Hematopoietic multipotent progenitor cell (in vitro differentiated cells): ENCODE measurements around the gene GLG1. TPM values are rescaled to one million over a fixed set of nuclear protein-coding genes. Genes with fewer than 3 reads are reported as not detected.
"Not testable (repeated sequence)": the region's sequence is repeated elsewhere in the genome, so short reads cannot be mapped to it uniquely, and the experiment has no call there.

Source experiments
- DNase-seq, 3 donors: peaks; one replicate each; pipeline ENCODE4 v3.0.0-alpha.2; 2011 to 2015; ENCODE audit warnings: low read depth in 2 of 3, low spot score in 2 of 3
- small RNA-seq: library from RNA; depleted of rRNA; stranded (forward); fragments of <200 nt; gene quantifications from one replicate; pipeline ENCODE3, GENCODE V24; 2012
- total RNA-seq: library from RNA; depleted of rRNA; stranded (reverse); fragments of >200 nt; gene quantifications from one replicate; pipeline ENCODE4 v1.2.3, GENCODE V29; 2012

Gene GLG1
- total RNA-seq, 1 donor, result 32.9 TPM

DNA sequence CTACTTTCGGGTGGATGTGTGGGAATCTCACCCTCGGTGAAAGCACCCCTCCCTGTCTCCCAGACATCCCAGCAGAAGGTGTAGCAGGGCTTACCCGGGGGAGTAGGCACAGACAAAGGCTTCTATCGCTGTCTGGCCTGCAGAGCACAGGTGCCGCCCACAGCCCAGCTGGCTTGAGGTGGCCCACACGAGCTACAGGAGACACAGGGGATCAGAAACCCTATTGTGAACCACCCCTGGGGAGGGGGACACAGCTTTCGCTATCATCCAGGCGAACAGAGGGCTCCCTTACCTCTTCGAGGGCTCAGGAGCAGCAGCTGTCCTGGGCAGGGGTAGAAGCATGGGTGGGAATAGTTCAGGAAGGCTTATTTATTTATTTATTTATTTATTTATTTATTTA lies 193.4 kb downstream of the GLG1 start:
- not testable (repeated sequence) for DNase-seq

DNA sequence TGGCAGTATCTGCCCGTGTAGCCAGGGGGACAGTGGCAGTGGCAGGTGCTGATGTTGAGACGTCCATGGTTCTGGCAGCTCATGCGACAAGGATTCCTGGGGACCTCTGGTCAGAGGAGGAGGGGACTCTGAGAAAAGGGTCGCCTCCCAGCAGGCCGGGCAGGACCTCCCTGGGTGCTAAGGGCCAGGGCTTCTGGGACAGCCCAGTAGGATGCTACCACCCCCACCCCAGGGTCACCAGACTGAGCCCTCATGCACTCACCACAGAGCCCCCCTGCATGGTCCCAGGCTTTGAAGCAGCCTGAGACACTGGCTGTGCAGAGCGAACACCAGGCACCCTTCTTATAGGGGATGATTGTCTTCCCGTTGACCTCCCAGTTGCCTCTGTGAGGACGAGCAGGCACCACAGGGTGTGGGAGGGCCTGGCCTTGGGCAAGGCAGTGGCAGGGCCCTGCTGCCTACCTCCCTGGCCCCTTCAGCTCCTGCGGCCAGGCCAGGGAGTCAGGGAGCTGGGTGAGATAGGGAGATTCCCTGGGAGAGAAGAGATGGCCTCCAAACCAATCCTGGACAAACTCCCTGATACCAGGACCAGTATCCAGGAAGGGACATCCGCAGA lies 194.0 kb downstream of the GLG1 start:
- not testable (repeated sequence) for DNase-seq

DNA sequence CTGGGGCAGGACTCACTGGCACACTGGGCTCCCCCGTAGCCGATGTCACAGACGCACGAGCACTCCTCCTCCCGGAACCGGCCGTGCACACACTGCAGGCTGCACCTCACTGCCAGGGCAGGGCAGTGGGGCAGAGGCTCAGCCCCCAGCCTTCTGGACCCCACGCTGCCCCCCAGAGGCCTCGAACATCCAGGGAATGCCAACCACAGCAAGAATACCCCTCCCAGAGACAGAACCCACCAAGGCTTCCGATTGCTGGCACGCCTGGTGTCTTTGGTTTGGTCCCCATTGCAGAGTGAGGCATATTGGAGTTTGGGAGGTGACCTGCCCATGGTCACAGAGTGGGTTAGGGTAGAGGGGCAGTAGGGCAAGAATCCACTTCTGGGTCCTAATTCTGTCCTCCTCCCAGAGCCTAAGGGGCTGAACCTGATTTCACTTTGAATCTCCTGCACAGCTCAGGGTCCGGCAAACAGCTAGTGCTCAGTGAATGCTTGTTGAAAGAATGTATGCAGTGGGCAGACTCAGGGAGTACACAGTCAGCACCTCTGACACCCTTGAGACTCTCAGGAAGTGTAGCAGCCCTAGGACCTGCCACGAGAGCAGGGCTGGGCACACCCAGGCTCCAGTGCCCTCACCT lies 194.7 kb downstream of the GLG1 start:
- DNase-seq, result not testable (repeated sequence)

DNA sequence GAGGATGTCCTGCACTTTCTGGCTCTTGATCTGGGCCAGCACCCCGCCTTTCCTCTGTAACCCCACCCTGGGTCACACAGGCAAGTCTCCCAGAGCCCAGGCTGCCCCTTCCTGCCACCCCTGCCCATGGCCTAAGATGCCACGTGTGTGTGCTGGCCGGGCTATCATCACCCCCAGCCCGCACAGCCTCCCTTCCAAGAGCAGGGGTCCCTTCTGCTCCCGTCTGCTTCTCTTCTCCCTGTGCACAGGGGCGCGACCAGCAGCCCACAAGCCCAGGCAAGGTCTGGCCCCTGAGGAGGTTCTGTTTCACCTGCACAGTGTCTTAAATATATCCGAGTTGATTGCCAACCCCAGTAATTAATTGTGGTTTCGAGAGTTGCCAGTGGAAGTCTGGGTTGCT lies 195.9 kb downstream of the GLG1 start:
- DNase-seq, result not testable (repeated sequence)

DNA sequence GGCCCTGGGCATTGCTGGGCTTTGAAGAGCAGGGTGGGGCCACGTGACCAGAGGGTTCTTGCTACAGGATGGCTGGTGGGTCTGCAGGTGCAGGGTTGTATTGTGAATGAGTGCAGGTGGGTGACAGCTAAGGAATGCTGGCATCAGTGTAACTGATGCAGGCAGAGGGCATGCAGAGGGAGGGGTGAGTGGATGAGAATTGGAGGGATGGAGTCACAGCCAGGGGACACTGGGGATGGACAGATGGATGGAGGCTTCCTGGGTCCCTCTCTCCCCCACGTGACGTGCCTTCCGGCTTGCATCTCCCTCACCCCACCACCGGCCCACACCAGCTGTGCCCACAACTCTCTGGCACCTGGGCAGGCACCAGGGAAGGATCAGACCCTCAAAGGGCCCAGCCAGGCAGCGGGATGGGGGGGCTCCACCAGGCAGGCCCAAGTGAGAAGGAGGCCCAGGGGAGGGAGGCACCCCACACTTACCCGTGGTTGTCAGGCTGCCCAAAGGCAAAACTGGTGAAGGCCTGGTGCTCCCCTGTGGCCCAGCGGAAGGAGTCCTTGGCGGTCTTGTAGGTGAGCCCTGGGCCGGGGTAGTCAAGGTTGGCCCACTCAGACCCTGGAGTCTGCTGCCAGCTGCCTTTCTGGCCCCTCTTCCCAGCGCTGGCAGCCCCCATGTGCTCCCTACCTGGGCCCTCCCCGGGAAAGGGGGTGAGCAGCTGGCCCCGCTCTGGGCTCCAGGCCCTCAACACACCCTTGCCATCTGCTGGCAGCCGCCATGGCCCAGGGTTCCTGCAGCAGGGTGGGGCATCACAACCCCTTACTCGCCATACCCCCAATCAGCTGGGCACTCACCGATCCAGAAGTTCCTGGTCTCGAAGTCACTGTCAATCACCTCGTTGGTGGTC lies 196.6 kb downstream of the GLG1 start:
- not testable (repeated sequence) for DNase-seq

DNA sequence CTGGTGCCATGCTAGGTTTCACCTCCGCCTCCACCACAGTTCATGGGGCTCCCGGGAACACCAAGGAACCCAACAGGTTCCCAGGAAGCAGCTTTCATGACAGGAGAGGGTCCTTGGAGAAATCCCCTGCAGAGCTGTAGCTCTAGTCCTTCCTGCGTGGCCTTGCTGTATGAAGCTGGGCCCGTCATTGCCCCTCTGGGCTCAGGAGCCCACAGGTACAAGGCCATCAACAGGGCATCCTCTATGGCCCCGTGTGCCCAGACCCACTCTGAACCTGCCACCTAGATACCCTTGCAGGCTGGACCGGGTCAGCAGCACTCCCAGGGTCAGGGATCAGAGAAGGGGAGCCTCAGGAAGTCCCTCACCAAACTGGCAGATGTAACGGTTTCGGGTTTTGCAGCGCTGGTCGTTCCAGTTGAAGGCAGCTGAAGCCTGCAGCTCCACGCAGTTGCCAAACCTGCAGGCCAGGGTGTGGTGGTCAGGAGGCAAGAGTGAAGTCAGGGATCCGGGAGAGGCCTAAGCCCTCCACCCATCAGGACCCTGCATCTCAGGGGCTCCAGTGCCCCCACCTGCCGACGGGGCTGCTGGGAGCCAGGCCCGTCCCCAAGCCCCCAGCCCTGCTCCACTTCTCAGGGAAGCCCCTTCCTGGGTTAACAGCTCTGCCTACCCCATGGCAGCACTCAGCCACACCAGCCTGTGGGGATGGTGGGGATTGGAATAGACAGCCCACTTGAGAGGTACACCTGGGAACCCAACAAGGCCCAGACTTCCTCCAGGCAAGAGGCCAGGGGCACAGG lies 197.5 kb downstream of the GLG1 start:
- DNase-seq, result not testable (repeated sequence)

DNA sequence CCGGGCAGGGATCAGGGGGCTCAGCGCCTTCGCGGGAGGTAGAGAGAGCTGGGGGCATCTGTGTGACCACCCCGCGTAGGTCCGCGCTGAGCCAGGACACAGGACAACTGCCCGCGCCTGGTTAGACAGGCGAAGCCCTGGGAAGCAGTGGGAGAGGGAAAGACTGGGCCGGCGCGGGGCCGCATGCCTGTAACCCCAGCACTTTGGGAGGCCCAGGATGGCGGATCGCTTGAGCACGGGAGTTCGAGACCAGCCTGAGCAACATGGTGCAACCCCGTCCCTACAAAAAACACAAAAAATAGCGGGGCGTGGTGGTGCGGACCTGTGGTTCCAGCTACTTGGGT lies 199.6 kb downstream of the GLG1 start:
- not testable (repeated sequence) for DNase-seq

DNA sequence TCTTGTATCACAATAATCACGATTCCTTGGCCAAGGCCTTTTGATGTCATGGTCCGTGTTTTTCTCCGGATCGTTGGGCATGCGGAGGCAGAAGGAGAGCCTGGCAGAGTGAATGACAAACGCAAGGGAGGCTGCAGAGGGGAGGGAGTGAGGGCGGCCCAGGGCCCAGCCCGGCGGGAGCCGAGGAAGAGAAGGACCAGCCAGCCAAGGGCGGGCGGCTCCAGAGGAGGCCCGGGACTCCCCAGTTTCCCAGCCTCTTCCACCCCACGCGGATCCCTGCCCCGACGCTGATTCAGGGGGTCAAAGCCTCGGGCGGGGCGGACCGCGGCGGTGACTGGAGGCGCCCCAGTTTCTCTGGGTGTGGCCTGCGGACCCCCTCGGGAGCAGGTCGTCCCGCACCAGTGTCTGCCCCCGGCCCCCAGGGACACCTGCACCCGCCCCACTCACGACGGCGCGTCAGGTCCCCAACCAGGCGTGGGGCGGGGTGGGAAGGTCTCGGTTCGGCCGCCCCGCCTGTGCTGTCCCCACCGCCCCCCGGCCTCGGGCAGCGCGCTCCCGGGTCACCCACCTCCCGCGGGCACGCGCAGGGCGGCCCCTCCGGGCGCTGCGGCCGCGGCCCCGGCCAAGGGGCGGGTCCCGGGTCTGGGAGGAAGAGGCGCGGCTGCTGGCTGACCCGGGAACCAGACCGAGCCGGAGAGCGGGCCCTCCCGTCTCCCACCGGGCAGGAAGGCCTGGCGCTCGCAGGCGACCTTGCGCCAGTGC lies 200.1 kb downstream of the GLG1 start:
- not testable (repeated sequence) for DNase-seq

DNA sequence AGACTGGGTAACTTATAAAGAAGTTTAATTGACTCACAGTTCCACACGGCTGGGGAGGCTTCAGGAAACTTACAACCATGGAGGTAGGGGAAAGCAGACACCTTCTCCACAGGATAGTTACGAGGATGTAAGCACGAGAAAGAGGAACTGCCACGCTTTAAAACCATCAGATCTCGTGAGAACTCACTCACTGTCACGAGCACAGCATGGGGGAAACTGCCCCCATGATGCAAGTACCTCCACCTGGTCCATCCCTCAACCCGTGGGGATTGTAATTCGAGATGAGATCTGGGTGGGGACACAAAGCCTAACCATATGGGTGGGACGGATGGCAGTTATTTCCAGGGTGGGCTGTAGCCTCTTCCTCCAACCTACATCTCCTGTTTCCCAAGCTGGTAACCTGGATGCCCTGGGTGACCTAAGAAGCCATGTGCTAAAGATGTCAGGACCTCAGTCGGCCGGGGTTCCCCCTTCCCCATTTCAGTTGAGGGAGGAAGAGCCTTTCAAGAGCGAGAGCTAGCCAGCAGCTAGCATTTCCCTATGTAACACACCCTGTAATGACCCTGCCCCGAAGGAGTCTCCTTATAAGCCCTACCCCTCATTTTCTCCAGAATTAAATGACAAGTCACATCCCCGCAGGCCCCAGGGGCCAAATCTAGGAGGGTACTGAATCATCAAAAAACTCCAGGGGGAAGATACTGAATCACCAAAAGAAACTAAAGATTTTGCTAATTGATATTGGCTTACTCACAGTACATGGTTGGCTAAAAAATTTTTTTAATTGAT lies 202.6 kb downstream of the GLG1 start:
- DNase-seq, result not testable (repeated sequence)

DNA sequence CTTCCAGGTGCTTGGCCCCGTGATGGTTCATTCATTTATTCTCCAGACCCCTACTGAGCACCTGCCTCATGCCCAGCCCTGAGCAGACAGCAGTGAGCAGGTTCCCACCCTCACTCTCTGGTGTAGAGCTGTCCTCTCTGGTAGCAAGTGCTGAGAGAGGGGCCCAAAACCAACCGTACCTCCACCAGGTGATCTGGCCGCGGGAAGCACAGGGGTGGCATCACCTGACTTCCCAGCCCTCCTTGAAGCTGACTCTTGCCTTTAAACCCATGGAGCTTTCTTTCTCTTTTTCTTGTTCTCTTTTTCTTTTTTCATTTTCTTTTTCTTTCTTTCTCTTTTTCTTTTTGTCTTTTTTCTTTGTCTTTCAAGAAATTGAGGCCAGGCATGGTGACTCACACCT lies 206.7 kb downstream of the GLG1 start:
- not testable (repeated sequence) for DNase-seq

DNA sequence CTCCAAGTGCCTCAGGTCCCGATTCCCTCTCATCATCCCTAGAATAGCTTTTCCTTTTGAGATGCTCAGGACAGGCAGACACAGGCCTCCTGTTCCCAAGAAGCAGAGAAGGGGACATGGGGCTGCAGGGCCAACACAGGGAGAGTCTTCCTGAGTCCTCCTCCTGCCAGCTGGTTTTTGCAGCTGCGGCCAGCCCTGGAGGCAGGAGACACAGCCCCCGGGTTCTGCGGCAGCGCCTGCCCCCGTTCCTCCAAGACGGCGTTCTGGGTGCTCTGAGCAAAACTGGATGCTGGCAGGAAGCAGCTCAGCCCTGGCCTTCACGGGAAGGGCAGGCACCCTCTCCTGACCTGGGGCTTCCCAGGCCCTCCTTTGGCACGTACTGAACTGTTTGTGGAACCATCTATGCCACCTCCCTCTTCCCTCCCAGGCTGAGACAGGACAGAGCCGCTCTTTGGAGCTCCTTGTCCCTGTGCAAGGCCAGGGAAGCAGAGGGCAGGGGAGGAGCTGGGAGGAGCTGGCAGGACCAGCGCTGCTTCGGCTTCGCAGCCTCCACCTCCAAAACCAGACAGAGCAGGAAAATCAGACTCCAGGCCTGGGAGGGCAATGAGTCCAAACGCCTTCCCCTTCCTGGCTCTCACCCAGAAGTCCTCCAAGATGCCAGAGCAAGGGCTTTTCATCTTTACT lies 208.6 kb downstream of the GLG1 start:
- not testable (repeated sequence) for DNase-seq

Small RNA genes lying within 50 kb of the gene (small RNA-seq; reads per million reads assigned to genes)
- gene RF00019 (not detected), gene RNU6-237P (not detected)

Other genes with a start within 250 kb of the GLG1 start
- gene NPIPB15, start 230.8 kb downstream of the GLG1 start, total RNA-seq, result under 0.01 TPM
- not detected for gene CLEC18B, start 185.6 kb downstream of the GLG1 start, total RNA-seq
- gene RFWD3, start 59.8 kb upstream of the GLG1 start, total RNA-seq, result 35.3 TPM
- gene MLKL, start 93.7 kb upstream of the GLG1 start, total RNA-seq, result 12.7 TPM
- 0.81 TPM for gene FA2H, start 167.7 kb upstream of the GLG1 start, total RNA-seq